Activated CD4-positive, CD25-positive, alpha-beta regulatory T cell treated with anti-CD3 and anti-CD28 coated beads, Interleukin-2, amount 50 U/mL, for 16 hours (primary cell): Measurements from ENCODE around the gene RSRP1.
"Not testable (repeated sequence)": the region's sequence is repeated elsewhere in the genome, so short reads cannot be mapped to it uniquely, and the experiment has no call there.

Source experiments
- DNase-seq: peaks from one replicate; pipeline ENCODE4 v3.0.0-alpha.2; 2020; ENCODE audit warnings: low read depth, low spot score

The RSRP1 gene

GRCh38 chr1:25247024-25247828 is at the start of gene RSRP1:
Gene RSRP1, minus strand, starts transcription at chr1:25247454. Its CDS starts 491 bp downstream, at chr1:25246963.
- peak; percentile 100 for DNase-seq

DNA sequence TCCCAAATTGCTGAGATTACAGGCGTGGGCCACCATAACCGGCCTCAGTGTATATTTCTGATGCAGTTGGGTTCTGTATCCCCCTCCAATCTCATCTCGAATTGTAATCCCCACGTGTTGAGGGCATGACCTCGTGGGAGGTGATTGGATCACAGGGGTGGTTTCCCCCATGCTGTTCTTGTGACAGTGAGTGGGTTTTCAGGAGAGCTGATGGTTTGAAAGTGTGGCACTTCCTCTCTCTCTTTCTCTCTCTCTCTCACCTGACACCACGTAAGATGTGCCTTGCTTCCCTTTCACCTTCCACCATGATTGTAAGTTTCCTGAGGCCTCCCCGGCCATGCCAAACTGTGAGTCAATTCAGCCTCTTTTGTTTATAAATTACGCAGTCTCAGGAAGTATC is 49.2 kb upstream of the RSRP1 start:
- DNase-seq: not testable (repeated sequence)

GRCh38 chr1:25294889-25295826 is 47.9 kb upstream of the RSRP1 start:
- not testable (repeated sequence) for DNase-seq

- not testable (repeated sequence) for DNase-seq
These were observed 46.2 kb upstream of the RSRP1 start for GRCh38 chr1:25293426-25293825.

GRCh38 chr1:25290043-25290442 is 42.8 kb upstream of the RSRP1 start:
- not testable (repeated sequence) for DNase-seq

GRCh38 chr1:25288573-25289101 is 41.4 kb upstream of the RSRP1 start:
- DNase-seq: not testable (repeated sequence)

- DNase-seq: not testable (repeated sequence)
These were observed 39.9 kb upstream of the RSRP1 start for GRCh38 chr1:25287164-25287563.

GRCh38 chr1:25285862-25286261 is 38.6 kb upstream of the RSRP1 start:
- DNase-seq: not testable (repeated sequence)

GRCh38 chr1:25279693-25280111 is 32.4 kb upstream of the RSRP1 start:
- DNase-seq: not testable (repeated sequence)

DNA sequence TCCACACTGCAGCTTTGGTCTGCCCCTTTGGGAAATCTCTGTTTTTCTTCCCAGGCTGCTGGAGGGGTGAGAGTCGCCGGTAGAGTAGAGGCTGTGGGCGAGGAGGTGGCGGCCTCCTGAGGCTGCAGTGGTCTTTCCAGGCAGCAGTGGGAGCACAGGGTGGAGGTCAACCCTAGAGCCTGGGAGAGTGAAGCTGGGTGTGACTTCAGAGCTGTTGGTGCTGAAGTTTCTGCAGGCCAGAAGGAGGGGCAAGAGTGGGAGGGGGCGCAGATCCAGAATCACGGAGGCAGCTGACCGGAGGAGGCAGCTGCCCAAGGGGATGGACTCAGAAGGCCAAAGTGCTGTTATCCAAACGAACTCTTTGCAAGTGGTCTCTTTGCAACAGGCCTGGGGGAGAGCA is 31.5 kb upstream of the RSRP1 start:
- DNase-seq: not testable (repeated sequence)

DNA sequence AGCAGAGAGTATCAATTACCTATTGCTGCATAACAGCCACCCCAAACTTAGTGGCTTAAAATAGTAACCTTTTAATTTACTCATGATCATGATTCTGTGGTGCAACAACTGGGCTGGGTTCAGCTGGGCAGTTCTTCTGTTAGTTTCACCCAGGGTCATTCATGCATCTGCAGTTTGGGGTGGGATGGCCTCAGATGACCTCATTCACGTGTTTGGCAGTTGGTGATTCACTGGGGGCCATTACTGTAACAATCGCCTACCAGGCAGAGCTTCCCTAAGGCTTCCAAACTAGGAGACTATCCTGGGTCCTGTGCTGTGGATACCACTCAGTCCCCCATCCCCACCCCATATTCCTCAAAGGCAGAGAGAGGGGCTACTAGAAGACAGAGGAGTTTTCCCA is 31.1 kb upstream of the RSRP1 start:
- DNase-seq: not testable (repeated sequence)

DNA sequence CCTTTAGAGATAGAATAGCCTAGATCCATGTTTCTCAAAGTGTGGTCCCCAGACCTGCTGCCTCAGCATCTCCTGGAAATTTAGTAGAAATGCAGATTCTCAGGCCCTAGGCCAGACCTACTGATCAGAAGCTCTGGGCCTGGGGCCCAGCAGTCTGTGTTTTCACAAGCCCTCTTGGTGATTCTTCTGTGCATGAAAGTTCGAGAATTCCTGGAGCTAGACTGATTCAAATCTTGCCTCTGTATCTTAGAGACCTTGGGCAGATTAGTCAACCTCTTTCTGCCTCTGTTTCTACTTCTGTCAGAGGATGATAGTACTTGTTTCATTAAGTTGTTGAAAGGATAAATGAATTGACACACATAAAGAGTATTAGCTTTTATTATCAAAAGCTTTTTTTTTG is 30.0 kb upstream of the RSRP1 start:
- not testable (repeated sequence) for DNase-seq

DNA sequence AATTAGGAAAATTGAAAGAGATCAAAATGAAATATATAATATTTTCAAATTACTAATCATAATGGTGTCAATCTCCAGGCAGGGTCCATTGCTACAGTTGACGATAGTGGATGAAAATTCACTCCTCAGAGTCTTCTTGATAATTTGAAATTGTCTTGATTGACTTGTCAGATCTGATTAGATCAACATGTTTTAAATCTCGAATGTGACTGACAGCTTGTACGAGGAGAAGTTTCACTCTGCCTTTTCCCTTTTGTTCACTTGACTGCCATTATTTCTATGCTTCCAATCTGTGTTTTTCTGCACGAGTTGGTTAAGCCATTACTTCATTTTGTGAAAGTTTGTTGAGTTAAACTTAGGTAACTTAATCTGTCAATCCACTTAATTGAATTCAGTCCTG is 28.4 kb upstream of the RSRP1 start:
- not testable (repeated sequence) for DNase-seq

DNA sequence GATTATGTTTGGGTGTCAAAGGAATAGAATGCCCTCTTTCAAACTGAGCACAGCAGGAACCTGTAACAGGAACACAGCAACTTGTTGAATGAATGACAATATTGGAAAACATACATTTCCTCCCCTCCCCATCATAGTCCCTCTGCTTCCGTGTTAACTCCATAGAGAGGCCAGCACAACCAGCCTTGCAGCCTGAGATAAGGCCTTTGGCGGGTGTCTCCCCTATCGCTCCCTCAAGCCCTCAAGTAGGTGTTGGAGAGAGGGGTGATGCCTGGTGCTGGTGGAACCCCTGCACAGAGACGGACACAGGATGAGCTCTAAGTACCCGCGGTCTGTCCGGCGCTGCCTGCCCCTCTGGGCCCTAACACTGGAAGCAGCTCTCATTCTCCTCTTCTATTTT is 25.0 kb upstream of the RSRP1 start, which contains the start of gene RHD:
TSS of gene RHD (plus strand) at position 272 of the 400 bp plus-strand sequence. CDS start at position 311, 39 bp downstream.
- DNase-seq: not testable (repeated sequence)

DNA sequence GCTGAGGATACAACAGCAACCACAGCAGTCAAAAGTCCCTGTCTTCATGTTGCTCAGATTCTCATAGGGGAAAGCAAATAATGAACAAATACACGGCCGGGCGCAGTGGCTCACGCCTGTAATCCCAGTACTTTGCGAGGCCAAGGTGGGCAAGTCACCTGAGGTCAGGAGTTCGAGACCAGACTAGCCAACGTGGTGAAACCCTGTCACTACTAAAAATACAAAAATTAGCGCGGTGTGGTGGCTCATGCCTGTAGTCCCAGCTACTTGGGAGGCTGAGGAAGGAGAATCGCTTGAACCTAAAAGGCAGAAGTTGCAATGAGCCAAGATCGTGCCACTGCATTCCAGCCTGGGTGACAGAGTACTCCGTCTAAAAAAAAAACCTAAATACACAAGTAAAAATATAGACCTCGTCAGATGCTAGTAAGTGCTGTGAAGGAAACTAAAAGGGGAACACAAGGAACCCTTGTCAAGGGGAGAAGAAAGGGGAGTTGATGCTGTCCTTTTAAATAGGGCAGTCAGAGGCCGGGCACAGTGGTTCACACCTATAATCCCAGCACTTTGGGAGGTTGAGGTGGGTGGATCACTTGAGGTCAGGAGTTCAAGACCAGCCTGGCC is 21.0 kb upstream of the RSRP1 start:
- not testable (repeated sequence) for DNase-seq

DNA sequence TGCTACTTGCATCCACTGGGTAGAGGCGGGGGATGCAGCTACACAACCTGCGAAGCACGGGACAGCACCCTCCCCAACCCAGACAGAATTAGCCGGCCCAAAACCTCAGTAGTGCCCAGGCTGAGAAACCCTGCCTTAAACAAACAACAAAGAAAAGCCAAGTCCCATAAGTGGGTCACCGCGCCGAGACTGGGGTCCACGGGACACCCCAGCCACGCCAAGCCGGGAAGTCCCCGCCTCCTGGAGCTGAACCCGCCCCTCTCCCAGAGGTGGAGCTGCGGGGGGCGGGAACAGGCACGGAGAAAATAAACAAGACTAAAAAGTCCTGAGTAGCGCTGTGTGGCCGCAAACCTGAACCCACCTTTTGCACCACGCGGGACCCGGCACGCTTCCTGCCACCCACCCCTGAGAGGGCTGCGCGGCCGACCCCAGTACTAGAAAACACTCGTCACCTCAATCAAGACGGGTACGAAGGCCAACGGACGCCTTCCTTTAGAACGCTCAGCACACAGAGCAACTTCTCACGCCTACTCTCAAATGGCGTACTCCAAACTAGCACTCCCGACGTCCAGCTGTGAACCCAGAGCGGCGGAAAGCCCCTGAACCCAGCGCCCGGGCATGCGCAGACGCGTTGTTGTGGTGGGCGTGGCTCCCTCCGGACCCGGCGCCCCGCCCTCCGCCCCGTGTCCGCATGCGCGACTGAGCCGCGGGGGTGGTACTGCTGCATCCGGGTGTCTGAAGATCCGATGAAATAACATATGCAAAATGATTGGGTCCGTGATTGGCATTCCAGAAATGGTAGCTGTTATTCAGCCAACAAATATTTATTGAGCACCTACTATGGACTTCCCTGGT is 20.3 kb upstream of the RSRP1 start:
- DNase-seq: peak; percentile 84

DNA sequence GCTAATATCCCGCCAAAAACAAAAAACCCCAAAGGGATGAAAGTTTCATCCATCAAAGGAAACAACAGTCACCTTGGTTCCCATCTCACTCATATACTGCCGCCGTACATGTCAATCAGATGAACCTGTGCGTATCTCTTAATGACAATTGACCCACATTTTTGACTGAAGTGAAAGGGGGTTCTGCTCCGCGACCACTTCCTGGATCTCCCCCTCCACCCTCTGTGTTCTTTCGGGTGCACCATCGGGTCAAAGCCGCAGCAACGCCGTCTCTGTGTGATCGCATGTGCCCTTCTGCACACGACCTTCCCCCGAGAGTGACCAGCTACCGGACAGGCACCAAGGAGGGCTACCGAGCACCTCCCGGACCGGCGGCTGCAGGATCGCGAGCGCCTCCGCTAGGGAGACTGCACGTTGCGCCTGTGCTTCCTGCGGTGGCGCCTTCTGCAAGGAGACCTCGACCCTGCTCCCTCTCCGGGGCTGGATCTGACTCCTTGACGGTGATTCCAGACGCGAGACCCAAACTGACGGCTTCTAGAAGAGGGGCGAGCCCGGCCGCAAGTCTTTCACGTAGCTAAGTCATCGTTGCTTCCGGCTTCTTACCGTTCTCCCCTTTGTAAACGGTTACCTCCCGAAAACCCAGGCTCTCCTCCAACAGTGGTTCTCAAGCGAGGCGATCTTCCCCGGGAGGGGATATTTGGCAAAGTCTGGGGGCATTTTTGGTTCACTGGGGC is 19.5 kb upstream of the RSRP1 start:
- DNase-seq: not testable (repeated sequence)

DNA sequence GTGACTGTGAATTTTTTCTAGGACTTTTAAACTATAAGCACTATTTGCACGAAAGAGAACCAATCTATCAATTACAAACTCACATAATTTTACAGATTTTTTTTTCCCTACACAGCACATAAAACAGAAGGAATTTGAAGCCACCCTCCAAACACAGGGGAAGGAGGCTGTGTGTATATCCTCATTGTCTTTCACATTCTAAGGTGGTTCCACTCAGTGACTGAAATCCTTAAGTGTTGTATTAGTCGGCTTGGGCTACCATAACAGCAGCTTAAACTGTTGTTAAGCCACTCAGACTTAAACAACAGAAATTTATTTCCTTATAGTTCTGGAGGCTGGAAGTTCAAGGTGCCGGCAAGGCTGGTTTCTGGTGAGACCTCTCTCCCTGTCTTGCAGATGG is 13.1 kb upstream of the RSRP1 start:
- DNase-seq: not testable (repeated sequence)

DNA sequence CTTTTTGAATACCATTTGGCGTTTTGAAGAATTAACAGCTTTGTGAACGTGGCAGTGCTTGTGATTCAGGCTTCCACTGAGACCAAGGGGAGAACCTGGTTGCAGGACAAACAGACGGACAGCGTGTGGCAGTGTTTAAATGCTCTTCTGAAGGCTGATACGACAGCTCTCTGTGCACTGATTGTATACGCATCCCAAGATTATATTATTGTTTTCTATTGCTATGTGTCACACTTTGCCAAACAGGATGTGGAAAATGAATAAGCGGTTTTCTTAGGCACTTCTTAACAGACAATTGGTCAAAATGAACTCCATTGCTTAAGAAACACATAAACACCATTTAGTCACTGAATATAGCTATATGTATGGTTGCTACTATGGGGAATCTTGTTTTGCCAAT is 12.6 kb upstream of the RSRP1 start:
- DNase-seq: not testable (repeated sequence)

GRCh38 chr1:25257196-25257595 is 9.9 kb upstream of the RSRP1 start:
- DNase-seq: no peak
